ENCODE data around the gene UGT1A1.

GRCh38 chr2:233779722-233780121, 19.7 kb downstream of the UGT1A1 start:
- TF ChIP-seq, protein P1, sequence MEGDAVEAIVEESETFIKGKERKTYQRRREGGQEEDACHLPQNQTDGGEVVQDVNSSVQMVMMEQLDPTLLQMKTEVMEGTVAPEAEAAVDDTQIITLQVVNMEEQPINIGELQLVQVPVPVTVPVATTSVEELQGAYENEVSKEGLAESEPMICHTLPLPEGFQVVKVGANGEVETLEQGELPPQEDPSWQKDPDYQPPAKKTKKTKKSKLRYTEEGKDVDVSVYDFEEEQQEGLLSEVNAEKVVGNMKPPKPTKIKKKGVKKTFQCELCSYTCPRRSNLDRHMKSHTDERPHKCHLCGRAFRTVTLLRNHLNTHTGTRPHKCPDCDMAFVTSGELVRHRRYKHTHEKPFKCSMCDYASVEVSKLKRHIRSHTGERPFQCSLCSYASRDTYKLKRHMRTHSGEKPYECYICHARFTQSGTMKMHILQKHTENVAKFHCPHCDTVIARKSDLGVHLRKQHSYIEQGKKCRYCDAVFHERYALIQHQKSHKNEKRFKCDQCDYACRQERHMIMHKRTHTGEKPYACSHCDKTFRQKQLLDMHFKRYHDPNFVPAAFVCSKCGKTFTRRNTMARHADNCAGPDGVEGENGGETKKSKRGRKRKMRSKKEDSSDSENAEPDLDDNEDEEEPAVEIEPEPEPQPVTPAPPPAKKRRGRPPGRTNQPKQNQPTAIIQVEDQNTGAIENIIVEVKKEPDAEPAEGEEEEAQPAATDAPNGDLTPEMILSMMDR (IDR thresholded peaks at IDR 0.05; ENCODE audit: low read depth, low read length): no peak
- TF ChIP-seq MYC (IDR thresholded peaks at IDR 0.05; ENCODE audit: low read depth, low read length) (no peak), MAX (IDR thresholded peaks at IDR 0.05; ENCODE audit: low read depth, low read length) (no peak), POLR2A (IDR thresholded peaks at IDR 0.05; ENCODE audit: extremely low read depth, insufficient read length) (no peak)

Data from NB4 (cell line).